H9 (cell line): ENCODE results near the gene NDUFS2. TPM values are rescaled to one million over a fixed set of nuclear protein-coding genes. Genes with fewer than 3 reads are reported as not detected.

Source experiments
- DNase-seq: peaks from one replicate; pipeline ENCODE4 v3.0.0-alpha.2; 2017
- H2AFZ ChIP-seq: one replicate; pipeline ENCODE4 v1.6.1; 2013; ENCODE audit warnings: mild to moderate bottlenecking, low read length, control low read depth, moderate library complexity
- H2AK5ac ChIP-seq: 2 replicates; pipeline ENCODE4 v1.6.1; 2013; ENCODE audit warnings: low read length, control low read depth, mixed read lengths; ENCODE audit not compliant: insufficient read length
- H2BK120ac ChIP-seq: one replicate; pipeline ENCODE4 v1.6.1; 2013; ENCODE audit warnings: low read depth, mild to moderate bottlenecking, low read length, control low read depth, inconsistent platforms; ENCODE audit not compliant: poor library complexity, severe bottlenecking
- H2BK12ac ChIP-seq: 2 replicates; pipeline ENCODE4 v1.6.1; 2013; ENCODE audit warnings: low read length, control low read depth, mixed read lengths, low read depth; ENCODE audit not compliant: insufficient read length
- H2BK15ac ChIP-seq: 2 replicates; pipeline ENCODE4 v1.6.1; 2013; ENCODE audit warnings: low read depth, low read length, control low read depth
- H2BK20ac ChIP-seq: one replicate; pipeline ENCODE4 v1.6.1; 2013; ENCODE audit warnings: low read depth, mild to moderate bottlenecking, low read length, control low read depth, inconsistent platforms; ENCODE audit not compliant: poor library complexity, severe bottlenecking
- H2BK5ac ChIP-seq: 2 replicates; pipeline ENCODE4 v1.6.1; 2013; ENCODE audit warnings: low read length, control low read depth, mixed read lengths; ENCODE audit not compliant: insufficient read length
- H3K14ac ChIP-seq: 2 replicates; pipeline ENCODE4 v1.6.1; 2013; ENCODE audit warnings: low read length, control low read depth; ENCODE audit not compliant: insufficient read depth
- H3K18ac ChIP-seq: 2 replicates; pipeline ENCODE4 v1.6.1; 2013; ENCODE audit warnings: low read depth, mild to moderate bottlenecking, mixed read lengths, low read length, control low read depth; ENCODE audit not compliant: insufficient read length
- H3K23ac ChIP-seq: 2 replicates; pipeline ENCODE4 v1.6.1; 2013; ENCODE audit warnings: low read length, control low read depth, mixed read lengths, low read depth; ENCODE audit not compliant: insufficient read length
- H3K23me2 ChIP-seq: 2 replicates; pipeline ENCODE4 v1.6.1; 2013; ENCODE audit warnings: low read depth, mild to moderate bottlenecking, mixed read lengths, low read length, control low read depth; ENCODE audit not compliant: insufficient read length, poor library complexity, severe bottlenecking
- H3K27ac ChIP-seq: 2 replicates; pipeline ENCODE4 v1.5.1; 2013; ENCODE audit warnings: low read length, control low read depth, mixed read lengths, low read depth; ENCODE audit not compliant: insufficient read length
- H3K27me3 ChIP-seq: 2 replicates; pipeline ENCODE4 v1.6.1; 2013; ENCODE audit warnings: low read length, control low read depth, inconsistent platforms; ENCODE audit not compliant: insufficient read depth
- H3K4ac ChIP-seq: 2 replicates; pipeline ENCODE4 v1.6.1; 2013; ENCODE audit warnings: low read depth, mild to moderate bottlenecking, control low read depth, inconsistent platforms, low read length, moderate library complexity
- H3K4me1 ChIP-seq: 2 replicates; pipeline ENCODE4 v1.6.1; 2013; ENCODE audit warnings: low read length, control low read depth, inconsistent platforms; ENCODE audit not compliant: insufficient read depth
- H3K4me2 ChIP-seq: 2 replicates; pipeline ENCODE4 v1.6.1; 2013; ENCODE audit warnings: low read length, control low read depth, mixed read lengths; ENCODE audit not compliant: insufficient read length, insufficient read depth
- H3K56ac ChIP-seq: 2 replicates; pipeline ENCODE4 v1.6.1; 2013; ENCODE audit warnings: low read depth, mild to moderate bottlenecking, mixed read lengths, low read length, control low read depth; ENCODE audit not compliant: insufficient read length
- H3K79me1 ChIP-seq: 2 replicates; pipeline ENCODE4 v1.6.1; 2013; ENCODE audit warnings: low read depth, mild to moderate bottlenecking, moderate library complexity, low read length, control low read depth, inconsistent platforms; ENCODE audit not compliant: insufficient read depth, poor library complexity, severe bottlenecking
- H3K79me2 ChIP-seq: 2 replicates; pipeline ENCODE4 v1.6.1; 2013; ENCODE audit warnings: low read length, control low read depth, inconsistent platforms; ENCODE audit not compliant: insufficient read depth
- H3K9ac ChIP-seq: 2 replicates; pipeline ENCODE4 v1.6.1; 2013; ENCODE audit warnings: low read length, control low read depth, mixed read lengths; ENCODE audit not compliant: insufficient read length; ENCODE audit errors: extremely low read depth
- H3K9me3 ChIP-seq: one replicate; pipeline ENCODE4 v1.6.1; 2013; ENCODE audit warnings: low read depth, low read length, inconsistent platforms; ENCODE audit not compliant: control insufficient read depth
- H3T11ph ChIP-seq: one replicate; pipeline ENCODE4 v1.6.1; 2013; ENCODE audit warnings: mild to moderate bottlenecking, low read length, control low read depth, inconsistent platforms
- H4K20me1 ChIP-seq: one replicate; pipeline ENCODE4 v1.6.1; 2013; ENCODE audit not compliant: control insufficient read depth, insufficient read length, insufficient read depth
- H4K5ac ChIP-seq: 2 replicates; pipeline ENCODE4 v1.6.1; 2013; ENCODE audit warnings: low read depth, mild to moderate bottlenecking, mixed read lengths, low read length, control low read depth; ENCODE audit not compliant: insufficient read length
- H4K8ac ChIP-seq: replicated peaks from 2 replicates; pipeline ENCODE4 v1.6.1; 2013; ENCODE audit warnings: low read length, control low read depth, mixed read lengths, low read depth; ENCODE audit not compliant: insufficient read length
- H4K91ac ChIP-seq: 2 replicates; pipeline ENCODE4 v1.6.1; 2013; ENCODE audit warnings: low read depth, mild to moderate bottlenecking, moderate library complexity, mixed read lengths, low read length, control low read depth; ENCODE audit not compliant: insufficient read length
- H3K27ac Mint-ChIP-seq, 3 experiments: 2 replicates in 2 of 3; 3 replicates in 1 of 3; pipeline ENCODE4 v1.8.0; 2020 to 2021; ENCODE audit warnings: mixed read lengths in 3 of 3, mild to moderate bottlenecking in 1 of 3, moderate library complexity in 1 of 3
- H3K27me3 Mint-ChIP-seq: 2 replicates; pipeline ENCODE4 v1.8.0; 2021; ENCODE audit warnings: low read depth, mild to moderate bottlenecking, moderate library complexity, mixed read lengths
- H3K36me3 Mint-ChIP-seq, 3 experiments: 2 replicates in 2 of 3; 3 replicates in 1 of 3; pipeline ENCODE4 v1.8.0; 2020 to 2021; ENCODE audit warnings: low read depth in 3 of 3, mixed read lengths in 3 of 3; ENCODE audit not compliant: insufficient read depth in 1 of 3
- H3K4me1 Mint-ChIP-seq, 2 experiments: 2 replicates each; pipeline ENCODE4 v1.8.0; 2020; ENCODE audit warnings: mixed read lengths in 2 of 2
- H3K4me3 Mint-ChIP-seq, 2 experiments: 2 replicates in 1 of 2; 3 replicates in 1 of 2; pipeline ENCODE4 v1.8.0; 2020 to 2021; ENCODE audit warnings: mild to moderate bottlenecking in 2 of 2, mixed read lengths in 2 of 2, moderate library complexity in 1 of 2
- H3K9me3 Mint-ChIP-seq, 2 experiments: 2 replicates in 1 of 2; 3 replicates in 1 of 2; pipeline ENCODE4 v1.8.0; 2020; ENCODE audit warnings: mild to moderate bottlenecking in 2 of 2, mixed read lengths in 2 of 2, moderate library complexity in 1 of 2
- CTCF ChIP-seq: fragments of 200-600 bp; sonication (generic); conservative IDR thresholded peaks from 3 replicates; pipeline ENCODE4 v1.8.0; 2021; ENCODE audit warnings: antibody characterized with exemption, mild to moderate bottlenecking
- WGBS: extraction: QIAGEN DNeasy Blood & Tissue Kit; methylation state at CpG from one replicate; pipeline ENCODE4 v1.1.7; 2013; ENCODE audit warnings: missing lambda C conversion rate, low lambda C conversion rate, mixed read lengths; ENCODE audit not compliant: insufficient read length; ENCODE audit errors: extremely low coverage; 5-methylcytosine and 5-hydroxymethylcytosine counted together
- total RNA-seq: library from RNA; stranded (reverse); gene quantifications from 2 replicates; pipeline ENCODE4 v1.2.1, GENCODE V29; 2021

Gene NDUFS2
- total RNA-seq, 1 experiment from 2014 or later = 84.5 TPM

GRCh38 chr1:161215076-161215475, 12.9 kb downstream of the NDUFS2 start, which contains the start of gene FCER1G:
TSS of gene FCER1G (plus strand) at chr1:161215295. CDS start at chr1:161215322, 27 bp downstream.
- no peak within 1 kb of the TSS for H3K18ac ChIP-seq
- no peak within 1 kb of the TSS for H3T11ph ChIP-seq
- H3K27ac Mint-ChIP-seq = peak within 1 kb of the TSS in 2 of 3 experiments; percentile 39 to 85; a peak in 3 of 7 replicates
- DNase-seq = no peak
- H3K79me2 ChIP-seq = no peaks in the 10 kb centered on the region
- no peak within 1 kb of the TSS for H4K8ac ChIP-seq
- H4K20me1 ChIP-seq = no peaks in the 10 kb centered on the region
- H3K23me2 ChIP-seq = no peaks in the 10 kb centered on the region
- H3K9me3 Mint-ChIP-seq = no peaks in the 10 kb centered on the region
- H3K14ac ChIP-seq = no peak within 1 kb of the TSS
- peaks cover 21 to 49% (median 49%) of the 10 kb centered on the region in 3 experiments for H3K36me3 Mint-ChIP-seq
- H4K5ac ChIP-seq = no peak within 1 kb of the TSS
- no peak within 1 kb of the TSS for H3K4ac ChIP-seq
- no peak within 1 kb of the TSS for H2AFZ ChIP-seq
- H3K56ac ChIP-seq = no peak within 1 kb of the TSS
- no peak within 1 kb of the TSS for H2AK5ac ChIP-seq
- H3K27me3 Mint-ChIP-seq = no peaks in the 10 kb centered on the region
- peaks cover 4% of the 10 kb centered on the region; the same call in 1 of the 2 replicates for H3K4me1 ChIP-seq
- no peaks in the 10 kb centered on the region for H3K9me3 ChIP-seq
- peaks cover 19 to 27% of the 10 kb centered on the region in 2 experiments for H3K4me1 Mint-ChIP-seq
- no peak within 1 kb of the TSS for H2BK12ac ChIP-seq
- H3K9ac ChIP-seq = no peak within 1 kb of the TSS
- no peak within 1 kb of the TSS for H4K91ac ChIP-seq
- H3K23ac ChIP-seq = no peak within 1 kb of the TSS
- H3K4me3 Mint-ChIP-seq = no peak within 1 kb of the TSS
- no peak within 1 kb of the TSS for H2BK5ac ChIP-seq
- no peak within 1 kb of the TSS for H2BK20ac ChIP-seq
- TF ChIP-seq CTCF = no peak
- H2BK15ac ChIP-seq = no peak within 1 kb of the TSS
- no peaks in the 10 kb centered on the region for H3K79me1 ChIP-seq
- H3K4me2 ChIP-seq = no peak within 1 kb of the TSS
- H3K27me3 ChIP-seq = no peaks in the 10 kb centered on the region
- no peak within 1 kb of the TSS for H3K27ac ChIP-seq
- no CpG with 5 or more reads among the region's 10 CpGs for WGBS
- no peak within 1 kb of the TSS for H2BK120ac ChIP-seq
